Caco-2 (cell line): Measurements from ENCODE around the gene FCHSD2. TPM values are rescaled to one million over a fixed set of nuclear protein-coding genes. Genes with fewer than 3 reads are reported as not detected.
"Not testable (repeated sequence)": the region's sequence is repeated elsewhere in the genome, so short reads cannot be mapped to it uniquely, and the experiment has no call there.

ENCODE experiments used
- BruUV-seq: library from RNA; stranded (reverse); fragments of 400-500 nt; replicated peaks from 2 replicates; lab custom pipeline; 2021; lab: Mats Ljungman, UMichigan
- CTCF ChIA-PET: fragments of 300-600 bp; sonication (Branson Sonifier 250); formaldehyde crosslinking; loops from one replicate; lab custom pipeline; 2022; ENCODE audit warnings: antibody characterized with exemption; lab: Charles Lee
- POLR2A ChIA-PET: fragments of 300-600 bp; sonication (Branson Sonifier 250); formaldehyde crosslinking; loops from one replicate; lab custom pipeline; 2022; ENCODE audit warnings: antibody characterized with exemption; lab: Charles Lee
- DNase-seq, 2 experiments: peaks; one replicate each; pipeline versions ENCODE4 v3.0.0 to v3.0.0-alpha.2; 2020 to 2022
- H3K27me3 ChIP-seq: replicated peaks from 2 replicates; pipeline ENCODE4 v1.6.0; 2011; ENCODE audit warnings: low read length; ENCODE audit not compliant: control insufficient read depth, insufficient read depth
- H3K36me3 ChIP-seq: 2 replicates; pipeline ENCODE4 v1.5.1; 2011; ENCODE audit warnings: low read length; ENCODE audit not compliant: control insufficient read depth, insufficient read depth
- H3K4me1 ChIP-seq: fragments of 250-450 bp; sonication (Bioruptor Pico); 2 replicates; pipeline ENCODE4 v1.5.1; 2020; ENCODE audit warnings: mild to moderate bottlenecking
- H3K4me3 ChIP-seq: 2 replicates; pipeline ENCODE4 v1.5.1; 2011; ENCODE audit warnings: low read depth, mild to moderate bottlenecking, control low read depth, low read length
- H3K9me3 ChIP-seq: fragments of 250-450 bp; sonication (Bioruptor Pico); 2 replicates; pipeline ENCODE4 v1.5.1; 2020; ENCODE audit warnings: mild to moderate bottlenecking, moderate library complexity
- H3K27ac Mint-ChIP-seq: one replicate; pipeline ENCODE4 v1.8.0; 2022; ENCODE audit warnings: mixed read lengths; ENCODE audit not compliant: unreplicated experiment
- H3K27me3 Mint-ChIP-seq: one replicate; pipeline ENCODE4 v1.8.0; 2022; ENCODE audit warnings: mixed read lengths; ENCODE audit not compliant: insufficient read depth, unreplicated experiment
- H3K36me3 Mint-ChIP-seq: one replicate; pipeline ENCODE4 v1.8.0; 2022; ENCODE audit warnings: mild to moderate bottlenecking, mixed read lengths; ENCODE audit not compliant: insufficient read depth, unreplicated experiment
- H3K4me1 Mint-ChIP-seq: one replicate; pipeline ENCODE4 v1.8.0; 2022; ENCODE audit warnings: low read depth, mixed read lengths; ENCODE audit not compliant: unreplicated experiment
- H3K4me3 Mint-ChIP-seq: one replicate; pipeline ENCODE4 v1.8.0; 2022; ENCODE audit warnings: mild to moderate bottlenecking, moderate library complexity, mixed read lengths; ENCODE audit not compliant: unreplicated experiment
- H3K9me3 Mint-ChIP-seq: one replicate; pipeline ENCODE4 v1.8.0; 2022; ENCODE audit warnings: mixed read lengths; ENCODE audit not compliant: unreplicated experiment
- CTCF ChIP-seq, 2 experiments: fragments of 200-600 bp in 1 of 2; IDR thresholded peaks; 1 replicate in 1 of 2; 2 replicates in 1 of 2; pipeline versions ENCODE4 v1.5.1 to v1.8.0; 2011 to 2022; ENCODE audit warnings: antibody characterized with exemption in 1 of 2, control low read depth in 1 of 2, inconsistent platforms in 1 of 2, low read depth in 1 of 2, low read length in 1 of 2, mild to moderate bottlenecking in 1 of 2, moderate library complexity in 1 of 2; ENCODE audit not compliant: insufficient read depth in 1 of 2, severe bottlenecking in 1 of 2, unreplicated experiment in 1 of 2
- intact Hi-C: fragments of 100-400 bp; cut with micrococcal nuclease; formaldehyde crosslinking; loops from one replicate; pipeline ENCODE4 v1.10.0; 2022; ENCODE audit not compliant: unreplicated experiment
- total RNA-seq: library from RNA; stranded (reverse); gene quantifications from 2 replicates; pipeline ENCODE4 v1.2.3, GENCODE V29; 2022

The FCHSD2 gene
- total RNA-seq, 1 experiment from 2014 or later = 32.7 TPM

DNA sequence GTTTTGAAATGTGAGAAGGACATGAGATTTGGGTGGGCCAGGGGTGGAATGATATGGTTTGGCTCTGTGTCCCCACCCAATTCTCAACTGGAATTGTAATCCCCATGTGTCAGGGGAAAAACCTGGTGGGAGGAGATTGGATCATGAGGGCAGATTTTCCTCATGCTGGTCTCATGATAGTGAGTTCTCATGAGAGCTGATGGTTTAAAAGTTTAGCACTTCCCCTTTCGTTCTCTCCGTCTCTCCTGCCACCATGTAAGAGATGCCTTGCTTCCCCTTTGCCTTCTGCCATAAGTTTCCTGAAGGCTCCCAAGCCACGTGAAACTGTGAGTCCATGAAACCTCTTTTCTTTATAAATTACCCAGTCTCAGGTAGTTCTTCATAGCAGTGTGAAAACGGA lies 113.5 kb downstream of the FCHSD2 start:
- Histone ChIP-seq H3K9me3 (peaks cover 20% of the 10 kb centered on the region), H3K36me3 (no peaks in the 10 kb centered on the region), H3K4me1 (no peaks in the 10 kb centered on the region), H3K4me3 (no peak overlapping the region), H3K27me3 (no peaks in the 10 kb centered on the region)
- Mint-ChIP-seq H3K9me3 (peaks cover 57% of the 10 kb centered on the region), H3K4me3 (no peak overlapping the region), H3K27me3 (no peaks in the 10 kb centered on the region), H3K27ac (no peak overlapping the region), H3K36me3 (peaks cover 5% of the 10 kb centered on the region), H3K4me1 (no peaks in the 10 kb centered on the region)
- CTCF ChIA-PET = no interaction called here
- no TSS peak for BruUV-seq
- POLR2A ChIA-PET = interaction anchor here (0.6 kb wide), 1 partner anchor 150 kb away, joined by 4 read pairs; no protein-coding TSS in a partner anchor
- intact Hi-C loops = no loop called here
- no peak for DNase-seq
- no peak for TF ChIP-seq CTCF (IDR thresholded peaks at IDR 0.05; ENCODE audit: insufficient read depth in 1 of 2, low read depth in 1 of 2, low read length in 1 of 2, severe bottlenecking in 1 of 2, unreplicated experiment in 1 of 2)

DNA sequence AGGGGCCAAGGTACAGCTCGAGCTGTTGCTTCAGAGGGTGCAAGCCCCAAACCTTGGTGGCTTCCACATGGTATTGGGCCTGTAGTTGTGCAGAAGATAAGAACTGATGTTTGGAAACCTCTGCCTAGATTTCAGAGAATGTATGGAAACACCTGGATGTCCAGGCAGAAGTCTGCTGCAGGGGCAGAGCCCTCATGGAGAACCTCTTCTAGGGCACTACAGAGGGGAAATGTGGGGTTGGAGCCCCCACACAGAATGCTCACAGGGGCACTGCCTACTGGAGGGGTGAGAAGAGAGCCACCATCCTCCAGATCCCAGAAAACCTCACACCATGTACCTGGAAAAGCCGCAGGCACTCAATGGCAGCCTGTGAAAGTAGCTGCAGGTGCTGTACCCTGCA lies 114.3 kb downstream of the FCHSD2 start:
- H3K4me3 ChIP-seq, H3K36me3 Mint-ChIP-seq: not testable (repeated sequence)

GRCh38 chr11:73024639-73025038 lies 117.5 kb downstream of the FCHSD2 start:
- intact Hi-C loops = no loop called here
- H3K36me3 Mint-ChIP-seq = peaks cover 5% of the 10 kb centered on the region
- DNase-seq = no peak
- Histone ChIP-seq H3K9me3 (peaks cover 20% of the 10 kb centered on the region), H3K4me3 (no peak overlapping the region), H3K36me3 (no peaks in the 10 kb centered on the region), H3K4me1 (0 out of 2 replicates have a peak, but pooled peaks cover 4% of the 10 kb centered on the region), H3K27me3 (no peaks in the 10 kb centered on the region)
- TF ChIP-seq CTCF (IDR thresholded peaks at IDR 0.05; ENCODE audit: insufficient read depth in 1 of 2, low read depth in 1 of 2, low read length in 1 of 2, severe bottlenecking in 1 of 2, unreplicated experiment in 1 of 2) = no peak
- no peak overlapping the region for H3K4me3 Mint-ChIP-seq
- no peaks in the 10 kb centered on the region for H3K27me3 Mint-ChIP-seq
- CTCF ChIA-PET = no interaction called here
- BruUV-seq = no TSS peak
- no peak overlapping the region for H3K27ac Mint-ChIP-seq
- POLR2A ChIA-PET = no interaction called here
- H3K9me3 Mint-ChIP-seq = peaks cover 51% of the 10 kb centered on the region
- H3K4me1 Mint-ChIP-seq = no peaks in the 10 kb centered on the region

More for the DNA sequence above, 114.3 kb downstream of the FCHSD2 start:
- H3K4me1 Mint-ChIP-seq, H3K4me1 ChIP-seq, H3K4me3 Mint-ChIP-seq, H3K27me3 ChIP-seq, H3K36me3 ChIP-seq, H3K27ac Mint-ChIP-seq, H3K27me3 Mint-ChIP-seq, BruUV-seq, intact Hi-C loops: not testable (repeated sequence)
- CTCF ChIA-PET = interaction anchor here (0.6 kb wide), 1 partner anchor 115 kb away, joined by 3 read pairs; no protein-coding TSS in a partner anchor
- peaks cover 60% of the 10 kb centered on the region for H3K9me3 Mint-ChIP-seq
- POLR2A ChIA-PET = interaction anchor here (0.6 kb wide), 1 partner anchor 149 kb away, joined by 4 read pairs; no protein-coding TSS in a partner anchor
- DNase-seq = peak in 1 of 2 experiments; percentile 11
- H3K9me3 ChIP-seq = peaks cover 20% of the 10 kb centered on the region
